Endothelial cell of umbilical vein (primary cell): ENCODE results near the gene ENPEP. TPM values are rescaled to one million over a fixed set of nuclear protein-coding genes. Genes with fewer than 3 reads are reported as not detected.

Experiments
- BruUV-seq: library from RNA; stranded (reverse); fragments of 400-500 nt; replicated peaks from 2 replicates; lab custom pipeline; 2021; lab: Mats Ljungman, UMichigan
- CTCF ChIA-PET: fragments of 300-600, 350-600 bp; sonication (Branson Sonifier 250); formaldehyde crosslinking; loops from one replicate; lab custom pipeline; 2021; ENCODE audit warnings: antibody characterized with exemption, inconsistent platforms; lab: Charles Lee
- POLR2A ChIA-PET: fragments of 300-600, 350-600 bp; sonication (Branson Sonifier 250); formaldehyde crosslinking; loops from one replicate; lab custom pipeline; 2021; ENCODE audit warnings: antibody characterized with exemption, inconsistent platforms; lab: Charles Lee
- DNase-seq: peaks from one replicate; pipeline ENCODE4 v3.0.0-alpha.2; 2011; ENCODE audit warnings: low read depth, low spot score
- FAIRE-seq: peaks from 2 replicates; lab custom pipeline; 2011; peaks lifted over from hg19 to GRCh38; lab: Jason Lieb, UNC
- H2AFZ ChIP-seq: 2 replicates; pipeline ENCODE4 v1.6.0; 2012; ENCODE audit warnings: low read depth, low read length, control low read depth, inconsistent platforms
- H3K27ac ChIP-seq: 2 replicates; pipeline ENCODE4 v1.5.1; 2011; ENCODE audit warnings: low read depth, mild to moderate bottlenecking, control low read depth, low read length, moderate library complexity; ENCODE audit not compliant: insufficient read depth
- H3K27me3 ChIP-seq, 2 experiments: 2 replicates each; pipeline versions ENCODE4 v1.6.0 to v1.6.1; 2011; ENCODE audit warnings: low read length in 2 of 2, mixed read lengths in 1 of 2; ENCODE audit not compliant: control insufficient read depth in 2 of 2, insufficient read depth in 2 of 2
- H3K36me3 ChIP-seq, 2 experiments: 2 replicates in 1 of 2; 3 replicates in 1 of 2; pipeline ENCODE4 v1.5.1; 2011; ENCODE audit warnings: low read length in 2 of 2, mild to moderate bottlenecking in 1 of 2, moderate library complexity in 1 of 2; ENCODE audit not compliant: control insufficient read depth in 2 of 2, insufficient read depth in 2 of 2; ENCODE audit errors: extremely low read depth in 1 of 2
- H3K4me1 ChIP-seq: 3 replicates; pipeline ENCODE4 v1.5.1; 2011; ENCODE audit warnings: mild to moderate bottlenecking, low read length; ENCODE audit not compliant: control insufficient read depth, insufficient read depth; ENCODE audit errors: extremely low read depth
- H3K4me2 ChIP-seq: 2 replicates; pipeline ENCODE4 v1.6.1; 2011; ENCODE audit warnings: low read length, control low read depth, mixed read lengths; ENCODE audit not compliant: insufficient read depth
- H3K4me3 ChIP-seq, 3 experiments: fragments of 200-600 bp in 1 of 3; sonication (generic), shearing (Covaris generic) in 1 of 3; replicated peaks in 1 of 3; 2 replicates each; pipeline ENCODE4 v1.5.1; 2011 to 2016; ENCODE audit warnings: control low read depth in 3 of 3, low read length in 3 of 3, mild to moderate bottlenecking in 2 of 3, inconsistent platforms in 1 of 3, low read depth in 1 of 3, moderate library complexity in 1 of 3; ENCODE audit not compliant: insufficient read depth in 1 of 3
- H3K79me2 ChIP-seq: 2 replicates; pipeline ENCODE4 v1.6.0; 2012; ENCODE audit warnings: low read length, inconsistent platforms; ENCODE audit not compliant: control insufficient read depth, insufficient read depth
- H3K9ac ChIP-seq: replicated peaks from 2 replicates; pipeline ENCODE3; 2011; ENCODE audit warnings: low read length, control low read depth; ENCODE audit not compliant: insufficient read depth; ENCODE audit errors: extremely low read depth
- H3K9me1 ChIP-seq: replicated peaks from 3 replicates; pipeline ENCODE4 v1.6.0; 2011; ENCODE audit warnings: mild to moderate bottlenecking, low read length; ENCODE audit not compliant: control insufficient read depth, insufficient read depth; ENCODE audit errors: extremely low read depth
- H3K9me3 ChIP-seq: replicated peaks from 2 replicates; pipeline ENCODE4 v1.5.1; 2012; ENCODE audit warnings: low read length, inconsistent platforms; ENCODE audit not compliant: control insufficient read depth, insufficient read depth
- H4K20me1 ChIP-seq: replicated peaks from 2 replicates; pipeline ENCODE3; 2011; ENCODE audit warnings: mild to moderate bottlenecking, low read length; ENCODE audit not compliant: control insufficient read depth, insufficient read depth; ENCODE audit errors: extremely low read depth
- EZH2 ChIP-seq: IDR thresholded peaks from 2 replicates; pipeline ENCODE4 v1.6.1; 2012; ENCODE audit warnings: borderline replicate concordance, low read depth, mild to moderate bottlenecking, moderate library complexity, low read length, inconsistent platforms; ENCODE audit not compliant: severe bottlenecking
- JUN ChIP-seq: IDR thresholded peaks from 2 replicates; pipeline ENCODE4 v1.6.1; 2011; ENCODE audit warnings: borderline replicate concordance, low read depth; ENCODE audit not compliant: insufficient read length, insufficient read depth
- MYC ChIP-seq: IDR thresholded peaks from one replicate; pipeline ENCODE4 v1.6.1; 2011; ENCODE audit warnings: mild to moderate bottlenecking, low read depth, low read length
- POLR2AphosphoS5 ChIP-seq: IDR thresholded peaks from 2 replicates; pipeline ENCODE4 v1.6.1; 2012; ENCODE audit warnings: low read depth, mild to moderate bottlenecking, control low read depth, low read length, moderate library complexity; ENCODE audit not compliant: insufficient read depth
- dilution Hi-C: fragments of 300-500 bp; cut with MboI; formaldehyde crosslinking; loops from one replicate; pipeline ENCODE4 v1.15.0; 2019; ENCODE audit warnings: low sequenced_read_pairs; ENCODE audit not compliant: extremely low pct_ligation_motif_present
- intact Hi-C: fragments of 100-400 bp; cut with micrococcal nuclease; formaldehyde crosslinking; loops from one replicate; pipeline ENCODE4 v1.10.0; 2022
- polyA plus RNA-seq, 4 experiments: library from polyadenylated mRNA; depleted of rRNA in 3 of 4; stranded (reverse) in 3 of 4; unstranded in 1 of 4; fragments of >200 nt; gene quantifications; 2 replicates each; pipeline versions ENCODE4 v1.2.1 to v1.2.3, GENCODE V29; 2011 to 2012; ENCODE audit warnings: missing spikeins in 1 of 4
- total RNA-seq: library from RNA; stranded (reverse); gene quantifications from 2 replicates; pipeline ENCODE4 v1.2.3, GENCODE V29; 2021
- TF ChIP-seq, protein P1 (sequence below): IDR thresholded peaks from 2 replicates; pipeline ENCODE4 v1.6.1; 2011; ENCODE audit not compliant: insufficient read depth, insufficient read length
- TF ChIP-seq, protein P2 (sequence below), 2 donors: IDR thresholded peaks; 1 replicate in 1 of 2; 2 replicates in 1 of 2; pipeline ENCODE4 v1.5.1; 2011; ENCODE audit warnings: low read length in 2 of 2, mild to moderate bottlenecking in 2 of 2, moderate library complexity in 2 of 2, control low read depth in 1 of 2, inconsistent platforms in 1 of 2, low read depth in 1 of 2; ENCODE audit not compliant: insufficient read depth in 1 of 2; ENCODE audit errors: extremely low read depth in 1 of 2

Gene ENPEP
- total and polyA plus RNA-seq, 2 donors (not counting 3 experiments of a cell fraction or from before 2014, with no cell fraction given), result not detected

DNA sequence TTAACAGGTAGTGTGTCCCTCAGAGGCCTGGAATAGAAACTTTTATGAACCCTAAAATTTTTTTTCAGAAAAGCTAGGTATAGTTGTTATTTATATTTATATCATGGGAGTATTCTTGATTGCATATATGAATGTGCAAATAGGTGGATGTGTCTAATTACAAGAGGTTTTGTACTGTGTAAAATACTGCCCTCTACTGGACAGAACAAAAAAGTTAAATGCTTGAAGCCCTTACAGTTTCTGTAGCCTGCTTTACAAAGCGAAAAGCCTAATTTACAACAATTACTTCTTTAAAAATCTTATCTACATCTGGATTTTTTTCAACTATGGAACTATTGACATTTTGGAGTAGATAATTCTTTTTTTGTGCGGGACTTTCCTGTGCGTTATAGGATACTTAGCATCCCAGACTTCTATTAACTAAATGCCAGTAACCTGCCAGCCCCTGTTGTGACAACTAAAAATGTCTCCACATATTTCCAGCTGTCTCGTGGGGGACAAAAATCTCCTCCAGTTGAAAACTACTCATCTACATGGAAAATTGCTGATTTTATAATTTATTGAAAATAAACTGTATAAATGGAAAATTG lies 35.1 kb downstream of the ENPEP start:
- DNase-seq (peak; percentile 57), FAIRE-seq (peak; percentile 47)
- TF ChIP-seq, protein P1, sequence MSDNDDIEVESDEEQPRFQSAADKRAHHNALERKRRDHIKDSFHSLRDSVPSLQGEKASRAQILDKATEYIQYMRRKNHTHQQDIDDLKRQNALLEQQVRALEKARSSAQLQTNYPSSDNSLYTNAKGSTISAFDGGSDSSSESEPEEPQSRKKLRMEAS, result no peak
- TF ChIP-seq POLR2AphosphoS5 (no peak), MYC (no peak), JUN (no peak), EZH2 (no peak)
- TF ChIP-seq, protein P2, sequence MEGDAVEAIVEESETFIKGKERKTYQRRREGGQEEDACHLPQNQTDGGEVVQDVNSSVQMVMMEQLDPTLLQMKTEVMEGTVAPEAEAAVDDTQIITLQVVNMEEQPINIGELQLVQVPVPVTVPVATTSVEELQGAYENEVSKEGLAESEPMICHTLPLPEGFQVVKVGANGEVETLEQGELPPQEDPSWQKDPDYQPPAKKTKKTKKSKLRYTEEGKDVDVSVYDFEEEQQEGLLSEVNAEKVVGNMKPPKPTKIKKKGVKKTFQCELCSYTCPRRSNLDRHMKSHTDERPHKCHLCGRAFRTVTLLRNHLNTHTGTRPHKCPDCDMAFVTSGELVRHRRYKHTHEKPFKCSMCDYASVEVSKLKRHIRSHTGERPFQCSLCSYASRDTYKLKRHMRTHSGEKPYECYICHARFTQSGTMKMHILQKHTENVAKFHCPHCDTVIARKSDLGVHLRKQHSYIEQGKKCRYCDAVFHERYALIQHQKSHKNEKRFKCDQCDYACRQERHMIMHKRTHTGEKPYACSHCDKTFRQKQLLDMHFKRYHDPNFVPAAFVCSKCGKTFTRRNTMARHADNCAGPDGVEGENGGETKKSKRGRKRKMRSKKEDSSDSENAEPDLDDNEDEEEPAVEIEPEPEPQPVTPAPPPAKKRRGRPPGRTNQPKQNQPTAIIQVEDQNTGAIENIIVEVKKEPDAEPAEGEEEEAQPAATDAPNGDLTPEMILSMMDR (IDR thresholded peaks at IDR 0.05; ENCODE audit: extremely low read depth in 1 of 2, insufficient read depth in 1 of 2, low read depth in 1 of 2, low read length in 2 of 2), result peak; percentile 31 to 40
- H3K36me3 ChIP-seq, result no peaks in the 10 kb centered on the region
- H3K79me2 ChIP-seq, result no peaks in the 10 kb centered on the region
- intact Hi-C loops, result loop anchor here (1.0 to 10.0 kb wide), 4 partner anchors 196 to 1524 kb away; no protein-coding TSS in a partner anchor
- ChIA-PET CTCF (interaction anchor here (0.6 to 17.2 kb wide), 22 partner anchors 8 to 1521 kb away, joined by 3 to 527 read pairs (median 4); no protein-coding TSS in a partner anchor), POLR2A (interaction anchor here (0.7 kb wide), 1 partner anchor 305 kb away, joined by 3 read pairs; no protein-coding TSS in a partner anchor)
- H3K4me3 ChIP-seq, result no peak overlapping the region
- no peak overlapping the region for H3K4me2 ChIP-seq
- no peaks in the 10 kb centered on the region for H3K27me3 ChIP-seq
- no peak overlapping the region for H2AFZ ChIP-seq
- no TSS peak for BruUV-seq
- peaks cover 10% of the 10 kb centered on the region for H3K4me1 ChIP-seq
- no peak overlapping the region for H3K9ac ChIP-seq
- H3K9me3 ChIP-seq, result no peaks in the 10 kb centered on the region
- dilution Hi-C loops, result no loop called here
- H4K20me1 ChIP-seq, result no peaks in the 10 kb centered on the region
- H3K27ac ChIP-seq, result no peak overlapping the region
- H3K9me1 ChIP-seq, result no peaks in the 10 kb centered on the region
